ENCODE results near the gene SLC35B2. TPM values are rescaled to one million over a fixed set of nuclear protein-coding genes. Genes with fewer than 3 reads are reported as not detected.

SLC35B2 gene
- total and polyA plus RNA-seq, 9 of the 15 experiments (the other 6 are each of a cell fraction or from before 2014, with no cell fraction given) = 14.5 to 59.1 (median 47.1) TPM

DNA sequence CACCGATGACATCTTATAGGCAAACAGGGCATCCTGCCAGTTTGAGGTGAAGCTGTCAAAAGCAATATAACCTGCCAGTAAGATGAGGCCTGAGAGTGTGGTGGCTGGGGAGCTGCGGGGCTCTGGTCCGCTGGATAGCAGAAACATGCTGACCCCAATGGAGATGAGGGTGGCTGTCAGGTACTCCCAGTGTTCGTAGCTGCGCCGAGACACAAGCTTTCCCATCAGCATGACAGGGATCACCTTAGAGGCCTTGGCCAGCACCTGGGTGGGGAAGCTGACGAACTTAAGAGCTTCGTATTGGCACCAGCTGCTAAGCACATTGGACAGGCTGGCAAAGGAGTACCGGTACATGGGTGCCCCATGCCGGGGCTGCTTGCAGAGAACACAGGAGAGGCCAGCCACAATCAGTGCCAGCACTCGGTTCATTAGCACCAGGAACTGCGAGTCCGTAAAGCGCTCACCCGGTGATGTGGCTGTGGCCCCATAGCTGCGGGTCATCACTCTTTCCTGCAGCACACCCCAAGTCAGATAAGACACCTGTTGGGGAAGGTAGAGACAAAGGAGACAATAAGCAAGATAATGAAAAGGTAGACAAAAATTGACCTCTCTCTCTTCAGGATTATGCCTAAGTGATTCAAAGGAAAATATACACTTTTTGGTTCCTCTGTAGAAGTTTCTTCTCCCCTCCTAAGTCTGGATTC, 2.1 kb downstream of the SLC35B2 start (continued):
- TF ChIP-seq, protein P1, sequence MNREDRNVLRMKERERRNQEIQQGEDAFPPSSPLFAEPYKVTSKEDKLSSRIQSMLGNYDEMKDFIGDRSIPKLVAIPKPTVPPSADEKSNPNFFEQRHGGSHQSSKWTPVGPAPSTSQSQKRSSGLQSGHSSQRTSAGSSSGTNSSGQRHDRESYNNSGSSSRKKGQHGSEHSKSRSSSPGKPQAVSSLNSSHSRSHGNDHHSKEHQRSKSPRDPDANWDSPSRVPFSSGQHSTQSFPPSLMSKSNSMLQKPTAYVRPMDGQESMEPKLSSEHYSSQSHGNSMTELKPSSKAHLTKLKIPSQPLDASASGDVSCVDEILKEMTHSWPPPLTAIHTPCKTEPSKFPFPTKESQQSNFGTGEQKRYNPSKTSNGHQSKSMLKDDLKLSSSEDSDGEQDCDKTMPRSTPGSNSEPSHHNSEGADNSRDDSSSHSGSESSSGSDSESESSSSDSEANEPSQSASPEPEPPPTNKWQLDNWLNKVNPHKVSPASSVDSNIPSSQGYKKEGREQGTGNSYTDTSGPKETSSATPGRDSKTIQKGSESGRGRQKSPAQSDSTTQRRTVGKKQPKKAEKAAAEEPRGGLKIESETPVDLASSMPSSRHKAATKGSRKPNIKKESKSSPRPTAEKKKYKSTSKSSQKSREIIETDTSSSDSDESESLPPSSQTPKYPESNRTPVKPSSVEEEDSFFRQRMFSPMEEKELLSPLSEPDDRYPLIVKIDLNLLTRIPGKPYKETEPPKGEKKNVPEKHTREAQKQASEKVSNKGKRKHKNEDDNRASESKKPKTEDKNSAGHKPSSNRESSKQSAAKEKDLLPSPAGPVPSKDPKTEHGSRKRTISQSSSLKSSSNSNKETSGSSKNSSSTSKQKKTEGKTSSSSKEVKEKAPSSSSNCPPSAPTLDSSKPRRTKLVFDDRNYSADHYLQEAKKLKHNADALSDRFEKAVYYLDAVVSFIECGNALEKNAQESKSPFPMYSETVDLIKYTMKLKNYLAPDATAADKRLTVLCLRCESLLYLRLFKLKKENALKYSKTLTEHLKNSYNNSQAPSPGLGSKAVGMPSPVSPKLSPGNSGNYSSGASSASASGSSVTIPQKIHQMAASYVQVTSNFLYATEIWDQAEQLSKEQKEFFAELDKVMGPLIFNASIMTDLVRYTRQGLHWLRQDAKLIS (CRISPR knock-in tag; IDR thresholded peaks at IDR 0.05) = peak; percentile 48; the same call in 1 of the 2 replicates
- TF ChIP-seq SRSF9 (IDR thresholded peaks at IDR 0.05; ENCODE audit: borderline replicate concordance, low read depth, low read length) (no peak), NCOA4 (IDR thresholded peaks at IDR 0.05; ENCODE audit: partially characterized antibody) (no peak), RBBP5 (IDR thresholded peaks at IDR 0.05; ENCODE audit: borderline replicate concordance, insufficient read depth, low read length, poor library complexity, severe bottlenecking) (no peak), LARP7 (IDR thresholded peaks at IDR 0.05) (no peak), SAP30 (IDR thresholded peaks at IDR 0.05; ENCODE audit: borderline replicate concordance, insufficient read depth, low read depth, low read length, poor library complexity, severe bottlenecking) (no peak), CREB1 (IDR thresholded peaks at IDR 0.05) (no peak), CREB1 (CRISPR knock-in tag; IDR thresholded peaks at IDR 0.05) (peak; percentile 5; the same call in 1 of the 2 replicates), GABPB1 (CRISPR knock-in tag; IDR thresholded peaks at IDR 0.05) (peak; percentile 15; the same call in 1 of the 2 replicates), KAT8 (IDR thresholded peaks at IDR 0.05; ENCODE audit: low read depth) (no peak), ZNF263 (CRISPR knock-in tag; IDR thresholded peaks at IDR 0.05; ENCODE audit: borderline replicate concordance) (no peak)
- TF ChIP-seq, protein P2, sequence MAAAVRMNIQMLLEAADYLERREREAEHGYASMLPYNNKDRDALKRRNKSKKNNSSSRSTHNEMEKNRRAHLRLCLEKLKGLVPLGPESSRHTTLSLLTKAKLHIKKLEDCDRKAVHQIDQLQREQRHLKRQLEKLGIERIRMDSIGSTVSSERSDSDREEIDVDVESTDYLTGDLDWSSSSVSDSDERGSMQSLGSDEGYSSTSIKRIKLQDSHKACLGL (CRISPR knock-in tag; IDR thresholded peaks at IDR 0.05; ENCODE audit: borderline replicate concordance, poor library complexity, severe bottlenecking) = no peak
- TF ChIP-seq, protein P3, sequence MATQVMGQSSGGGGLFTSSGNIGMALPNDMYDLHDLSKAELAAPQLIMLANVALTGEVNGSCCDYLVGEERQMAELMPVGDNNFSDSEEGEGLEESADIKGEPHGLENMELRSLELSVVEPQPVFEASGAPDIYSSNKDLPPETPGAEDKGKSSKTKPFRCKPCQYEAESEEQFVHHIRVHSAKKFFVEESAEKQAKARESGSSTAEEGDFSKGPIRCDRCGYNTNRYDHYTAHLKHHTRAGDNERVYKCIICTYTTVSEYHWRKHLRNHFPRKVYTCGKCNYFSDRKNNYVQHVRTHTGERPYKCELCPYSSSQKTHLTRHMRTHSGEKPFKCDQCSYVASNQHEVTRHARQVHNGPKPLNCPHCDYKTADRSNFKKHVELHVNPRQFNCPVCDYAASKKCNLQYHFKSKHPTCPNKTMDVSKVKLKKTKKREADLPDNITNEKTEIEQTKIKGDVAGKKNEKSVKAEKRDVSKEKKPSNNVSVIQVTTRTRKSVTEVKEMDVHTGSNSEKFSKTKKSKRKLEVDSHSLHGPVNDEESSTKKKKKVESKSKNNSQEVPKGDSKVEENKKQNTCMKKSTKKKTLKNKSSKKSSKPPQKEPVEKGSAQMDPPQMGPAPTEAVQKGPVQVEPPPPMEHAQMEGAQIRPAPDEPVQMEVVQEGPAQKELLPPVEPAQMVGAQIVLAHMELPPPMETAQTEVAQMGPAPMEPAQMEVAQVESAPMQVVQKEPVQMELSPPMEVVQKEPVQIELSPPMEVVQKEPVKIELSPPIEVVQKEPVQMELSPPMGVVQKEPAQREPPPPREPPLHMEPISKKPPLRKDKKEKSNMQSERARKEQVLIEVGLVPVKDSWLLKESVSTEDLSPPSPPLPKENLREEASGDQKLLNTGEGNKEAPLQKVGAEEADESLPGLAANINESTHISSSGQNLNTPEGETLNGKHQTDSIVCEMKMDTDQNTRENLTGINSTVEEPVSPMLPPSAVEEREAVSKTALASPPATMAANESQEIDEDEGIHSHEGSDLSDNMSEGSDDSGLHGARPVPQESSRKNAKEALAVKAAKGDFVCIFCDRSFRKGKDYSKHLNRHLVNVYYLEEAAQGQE (IDR thresholded peaks at IDR 0.05; ENCODE audit: borderline replicate concordance) = no peak
- TF ChIP-seq, protein P3 (CRISPR knock-in tag; IDR thresholded peaks at IDR 0.05; ENCODE audit: low read depth) = no peak

Data from K562 (cell line).